Measurements from ENCODE around the gene CHTOP. TPM values are rescaled to one million over a fixed set of nuclear protein-coding genes. Genes with fewer than 3 reads are reported as not detected.

The CHTOP gene
- total RNA-seq, 2 experiments from 2014 or later, result 70.9 to 107 TPM

GRCh38 chr1:153598309-153599172 is 35.3 kb upstream of the CHTOP start:
- Histone ChIP-seq H2AFZ (ENCODE audit: low read length) (peak overlapping the region; percentile 65; the same call in 1 of the 2 replicates), H3K27ac (ENCODE audit: low read depth, low read length, poor library complexity, severe bottlenecking) (peak overlapping the region; percentile 92), H3K4me2 (ENCODE audit: low read length) (peak overlapping the region; percentile 86), H3K9me3 (ENCODE audit: low read length) (no peaks in the 10 kb centered on the region), H3K36me3 (ENCODE audit: insufficient read depth, low read length) (no peaks in the 10 kb centered on the region), H3K4me3 (ENCODE audit: low read depth, low read length, poor library complexity, severe bottlenecking) (peak overlapping the region; percentile 56), H4K20me1 (ENCODE audit: insufficient read depth, low read length) (no peaks in the 10 kb centered on the region), H3K79me2 (ENCODE audit: insufficient read depth, low read depth, low read length) (no peaks in the 10 kb centered on the region), H3K4me1 (ENCODE audit: insufficient read depth, low read length, poor library complexity, severe bottlenecking) (peaks cover 29% of the 10 kb centered on the region), H3K9me2 (ENCODE audit: insufficient read depth, low read length) (no peaks in the 10 kb centered on the region)
- TF ChIP-seq EZH2phosphoT487 (IDR thresholded peaks at IDR 0.05; ENCODE audit: borderline replicate concordance, low read depth, low read length), result no peak
- ChIA-PET POLR2A (interaction anchor here (0.9 to 1.6 kb wide), 8 partner anchors 13 to 150 kb away, joined by 3 to 8 read pairs (median 4); partner anchors contain the start of gene CHTOP), CTCF (ENCODE audit: unreplicated experiment) (interaction anchor here (0.5 to 1.1 kb wide), 3 partner anchors 34 to 129 kb away, joined by 3 read pairs; partner anchors contain the start of gene INTS3)
- intact Hi-C loops (cut with micrococcal nuclease; ENCODE audit: unreplicated experiment), result loop anchor here (2.0 kb wide), 2 partner anchors 36 to 60 kb away; partner anchors contain the start of genes CHTOP and SNAPIN
- DNase-seq (ENCODE audit: low spot score), result peak; percentile 98
- TSS peak; percentile 99 for BruUV-seq (replicated peaks)

DNA sequence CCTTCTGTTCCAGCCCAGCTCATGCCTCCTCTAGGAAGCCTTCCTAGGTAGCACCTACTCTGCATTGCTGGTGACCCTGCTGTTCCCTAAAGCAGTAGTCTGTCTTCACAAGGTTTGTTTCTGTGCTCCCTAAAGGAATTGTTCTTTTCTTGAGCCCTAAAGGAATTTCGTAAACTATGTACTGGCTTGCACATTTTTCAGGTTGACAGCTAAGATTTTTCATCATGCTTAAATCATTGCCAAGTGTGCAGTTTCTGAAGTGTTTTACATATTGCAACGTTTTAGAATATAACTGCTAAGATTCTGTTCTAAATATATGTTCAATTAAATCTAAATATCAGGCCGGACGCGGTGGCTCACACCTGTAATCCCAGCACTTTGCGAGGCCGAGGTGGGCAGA is 34.0 kb upstream of the CHTOP start:
- no peaks in the 10 kb centered on the region for H3K9me2 ChIP-seq (ENCODE audit: insufficient read depth, low read length)
- H4K20me1 ChIP-seq (ENCODE audit: insufficient read depth, low read length), result no peaks in the 10 kb centered on the region
- no peak overlapping the region for H3K4me3 ChIP-seq (ENCODE audit: low read depth, low read length, poor library complexity, severe bottlenecking)
- intact Hi-C loops (cut with micrococcal nuclease; ENCODE audit: unreplicated experiment), result loop anchor here (2.0 kb wide), 2 partner anchors 35 to 59 kb away; partner anchors contain the start of genes CHTOP and SNAPIN
- peaks cover 29% of the 10 kb centered on the region for H3K4me1 ChIP-seq (ENCODE audit: insufficient read depth, low read length, poor library complexity, severe bottlenecking)
- H3K9me3 ChIP-seq (ENCODE audit: low read length), result no peaks in the 10 kb centered on the region
- DNase-seq (ENCODE audit: low spot score), result no peak
- ChIA-PET POLR2A (interaction anchor here (0.6 to 1.2 kb wide), 3 partner anchors 21 to 33 kb away, joined by 3 to 4 read pairs (median 3); no protein-coding TSS in a partner anchor), CTCF (ENCODE audit: unreplicated experiment) (no interaction called here)
- H3K79me2 ChIP-seq (ENCODE audit: insufficient read depth, low read depth, low read length), result no peaks in the 10 kb centered on the region
- TF ChIP-seq CTCF (conservative IDR thresholded peaks at IDR 0.05; ENCODE audit: low read length) (no peak), EZH2phosphoT487 (IDR thresholded peaks at IDR 0.05; ENCODE audit: borderline replicate concordance, low read depth, low read length) (no peak)
- H3K36me3 ChIP-seq (ENCODE audit: insufficient read depth, low read length), result no peaks in the 10 kb centered on the region
- peak overlapping the region; percentile 92 for H3K27ac ChIP-seq (ENCODE audit: low read depth, low read length, poor library complexity, severe bottlenecking)
- H3K4me2 ChIP-seq (ENCODE audit: low read length), result no peak overlapping the region
- peak overlapping the region; percentile 29; the same call in 1 of the 2 replicates for H2AFZ ChIP-seq (ENCODE audit: low read length)
- no TSS peak for BruUV-seq (replicated peaks)

GRCh38 chr1:153602749-153603148 is 31.1 kb upstream of the CHTOP start:
- no peak overlapping the region for H3K4me3 ChIP-seq (ENCODE audit: low read depth, low read length, poor library complexity, severe bottlenecking)
- POLR2A ChIA-PET, result no interaction called here
- no peak overlapping the region for H3K4me2 ChIP-seq (ENCODE audit: low read length)
- no peaks in the 10 kb centered on the region for H3K79me2 ChIP-seq (ENCODE audit: insufficient read depth, low read depth, low read length)
- no peaks in the 10 kb centered on the region for H3K36me3 ChIP-seq (ENCODE audit: insufficient read depth, low read length)
- no TSS peak for BruUV-seq (replicated peaks)
- no peak overlapping the region for H2AFZ ChIP-seq (ENCODE audit: low read length)
- H3K9me2 ChIP-seq (ENCODE audit: insufficient read depth, low read length), result no peaks in the 10 kb centered on the region
- H3K4me1 ChIP-seq (ENCODE audit: insufficient read depth, low read length, poor library complexity, severe bottlenecking), result peaks cover 22% of the 10 kb centered on the region
- intact Hi-C loops (cut with micrococcal nuclease; ENCODE audit: unreplicated experiment), result no loop called here
- no peaks in the 10 kb centered on the region for H3K9me3 ChIP-seq (ENCODE audit: low read length)
- no peak overlapping the region for H3K27ac ChIP-seq (ENCODE audit: low read depth, low read length, poor library complexity, severe bottlenecking)
- CTCF ChIA-PET (ENCODE audit: unreplicated experiment), result no interaction called here
- no peaks in the 10 kb centered on the region for H4K20me1 ChIP-seq (ENCODE audit: insufficient read depth, low read length)
- no peak for DNase-seq (ENCODE audit: low spot score)
- TF ChIP-seq EZH2phosphoT487 (IDR thresholded peaks at IDR 0.05; ENCODE audit: borderline replicate concordance, low read depth, low read length) (no peak), CTCF (conservative IDR thresholded peaks at IDR 0.05; ENCODE audit: low read length) (no peak)

Data from OCI-LY7 (cell line).